NCI-H1436 (cell line): Measurements from ENCODE around the gene TEX22.

Experiments
- DNase-seq: peaks from one replicate; lab custom pipeline; 2025; lab: John Stamatoyannopoulos, UW

The TEX22 gene

GRCh38 chr14:105366386-105367074 lies 31.8 kb upstream of the TEX22 start:
- no peak for DNase-seq

- no peak for DNase-seq
Measured at GRCh38 chr14:105367116-105368031, 31.0 kb upstream of the TEX22 start.

GRCh38 chr14:105368032-105368417 lies 30.3 kb upstream of the TEX22 start:
- DNase-seq: no peak

- no peak for DNase-seq
Measured at GRCh38 chr14:105368426-105368825, 29.9 kb upstream of the TEX22 start.

- no peak for DNase-seq
Measured at GRCh38 chr14:105368910-105369652, 29.3 kb upstream of the TEX22 start.

GRCh38 chr14:105369653-105370040 lies 28.7 kb upstream of the TEX22 start:
- no peak for DNase-seq

- no peak for DNase-seq
Measured at GRCh38 chr14:105374389-105374788, 23.9 kb upstream of the TEX22 start.

GRCh38 chr14:105375635-105376057 lies 22.7 kb upstream of the TEX22 start:
- DNase-seq: no peak

GRCh38 chr14:105376521-105377440 lies 21.6 kb upstream of the TEX22 start:
- no peak for DNase-seq

- no peak for DNase-seq
Measured at GRCh38 chr14:105377555-105378182, 20.7 kb upstream of the TEX22 start.

GRCh38 chr14:105378199-105378598 lies 20.1 kb upstream of the TEX22 start:
- DNase-seq: no peak

- DNase-seq: no peak
Measured at GRCh38 chr14:105378873-105379685, 19.3 kb upstream of the TEX22 start.

GRCh38 chr14:105379946-105380345 lies 18.4 kb upstream of the TEX22 start:
- no peak for DNase-seq

GRCh38 chr14:105380756-105381155 lies 17.6 kb upstream of the TEX22 start:
- no peak for DNase-seq

- no peak for DNase-seq
Measured at GRCh38 chr14:105381446-105382342, 16.6 kb upstream of the TEX22 start.

- no peak for DNase-seq
Measured at GRCh38 chr14:105382343-105383082, 15.8 kb upstream of the TEX22 start.

GRCh38 chr14:105383083-105383730 lies 15.1 kb upstream of the TEX22 start:
- no peak for DNase-seq

GRCh38 chr14:105384041-105384557 lies 14.2 kb upstream of the TEX22 start:
- no peak for DNase-seq
